HuH-7.5 (cell line): ENCODE data around the gene OSER1.

ENCODE experiments used
- DNase-seq: peaks from one replicate; pipeline ENCODE4 v3.0.0; 2011; ENCODE audit warnings: low spot score

Gene OSER1

DNA sequence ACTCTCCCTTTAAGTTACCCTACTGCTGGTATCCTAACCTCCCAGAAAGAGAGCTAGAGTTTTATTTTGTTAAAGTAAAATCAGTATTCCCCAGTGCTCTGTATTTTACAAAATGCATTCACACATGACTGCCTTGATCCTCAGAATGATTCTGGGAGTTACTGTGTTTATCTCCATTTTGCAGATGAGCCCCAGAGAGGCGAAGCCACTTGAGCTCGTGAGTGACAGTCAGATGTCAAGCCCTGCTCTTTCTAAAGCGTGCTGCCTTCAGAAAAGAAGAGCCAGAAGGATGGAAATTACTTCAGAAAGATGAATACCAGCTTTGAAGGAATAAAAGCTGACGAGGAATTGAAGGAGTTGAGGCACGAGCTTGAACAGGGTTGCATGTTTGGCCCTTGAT, 14.1 kb upstream of the OSER1 start:
- DNase-seq, result no peak

DNA sequence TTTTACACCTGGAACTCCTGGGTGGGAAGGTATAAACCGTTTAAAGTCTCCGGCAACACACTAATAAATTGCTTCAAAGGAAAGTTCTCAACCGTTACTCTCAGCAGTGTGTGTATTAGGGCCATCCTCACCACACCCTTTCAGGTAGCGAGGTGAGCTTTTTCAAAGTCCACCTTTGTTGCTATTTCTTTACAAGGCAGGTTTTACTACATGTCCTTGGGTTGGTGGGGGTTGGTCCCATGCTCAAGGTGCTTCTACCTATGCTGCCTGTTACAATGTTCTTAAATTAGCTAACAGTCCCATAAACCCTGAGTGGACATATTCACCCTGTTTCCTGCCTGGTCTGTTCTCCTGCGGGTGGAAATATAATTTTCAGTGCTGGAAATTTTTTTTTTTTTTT, 13.2 kb upstream of the OSER1 start:
- DNase-seq, result no peak

DNA sequence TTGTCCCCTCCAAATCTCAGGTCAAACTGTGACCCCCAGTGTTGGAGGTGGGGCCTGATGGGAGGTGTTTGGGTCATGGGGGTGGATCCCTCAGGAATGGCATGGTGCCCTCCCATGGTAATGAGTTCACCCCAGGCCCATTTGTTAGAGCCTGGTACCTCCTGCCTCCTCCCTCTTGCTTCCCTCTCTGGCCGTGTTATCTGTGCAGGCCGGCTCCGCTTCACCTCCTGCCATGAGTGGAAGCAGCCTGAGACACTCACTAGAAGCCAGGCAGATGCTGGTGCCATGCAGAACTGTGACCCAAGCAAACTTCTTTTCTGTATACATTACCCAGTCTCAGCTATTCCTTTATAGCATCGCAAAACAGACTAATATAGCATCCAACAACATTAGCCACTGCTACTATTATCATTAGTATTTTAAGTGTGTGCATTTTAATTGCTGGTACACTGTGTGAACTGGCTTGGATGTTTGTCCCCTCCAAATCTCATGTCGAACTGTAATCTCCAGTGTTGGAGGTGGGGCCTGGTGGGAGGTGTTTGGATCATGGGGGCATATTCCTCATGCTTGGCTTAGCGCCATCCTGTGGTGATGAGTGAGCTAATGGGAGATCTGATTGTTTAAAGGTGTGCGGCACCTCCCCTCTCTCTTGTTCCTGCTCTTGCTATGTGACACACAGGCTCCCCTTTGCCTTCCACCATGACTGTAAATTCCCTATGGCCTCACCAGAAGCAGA, 12.2 kb upstream of the OSER1 start:
- no peak for DNase-seq

DNA sequence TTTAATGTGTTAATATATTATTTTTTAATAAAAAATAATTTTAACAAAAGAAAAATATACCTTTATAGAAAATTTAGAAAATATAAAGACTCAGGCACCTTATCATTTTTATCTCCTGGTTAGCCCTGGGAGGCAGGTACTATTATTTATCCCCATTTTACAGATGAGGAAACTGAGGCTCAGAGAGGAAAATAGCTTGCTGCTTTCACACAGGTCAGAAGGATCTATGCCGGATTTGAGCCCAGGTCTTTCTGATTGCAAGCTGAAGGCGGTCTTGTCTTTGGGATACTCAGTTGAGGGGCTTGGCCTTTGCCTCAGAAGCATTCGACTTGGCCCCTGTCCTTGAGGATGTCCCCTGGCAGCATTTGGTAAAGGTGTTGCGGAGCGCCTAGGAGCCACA, 11.5 kb upstream of the OSER1 start:
- no peak for DNase-seq

DNA sequence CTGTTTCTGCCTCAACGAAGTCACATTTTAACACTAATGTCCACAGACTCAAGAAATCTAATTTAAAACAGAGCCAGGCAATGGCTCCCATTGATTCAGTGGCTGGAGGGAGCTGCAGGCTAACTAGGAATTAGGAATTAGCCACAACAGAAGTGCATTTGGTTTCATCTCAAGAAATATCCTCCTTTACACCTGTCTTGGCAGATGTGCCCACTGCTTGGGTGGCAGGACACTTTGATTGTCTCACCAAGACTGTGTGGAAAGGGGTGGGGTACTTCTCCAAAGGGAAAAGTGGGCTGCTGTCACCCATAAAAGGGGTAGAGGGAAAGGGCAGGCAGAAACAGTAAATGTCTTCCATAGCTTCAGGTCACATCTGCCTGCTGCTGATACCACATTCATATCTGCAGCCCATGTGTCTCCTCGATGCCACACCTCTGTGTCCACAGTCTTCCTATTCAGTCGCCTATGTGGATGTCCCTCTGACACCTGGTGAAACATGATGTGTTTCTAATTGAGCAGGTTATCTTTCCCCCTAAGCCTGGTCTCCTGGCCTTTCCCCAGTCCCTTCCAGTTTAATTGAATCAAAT, 10.9 kb upstream of the OSER1 start:
- DNase-seq, result no peak

DNA sequence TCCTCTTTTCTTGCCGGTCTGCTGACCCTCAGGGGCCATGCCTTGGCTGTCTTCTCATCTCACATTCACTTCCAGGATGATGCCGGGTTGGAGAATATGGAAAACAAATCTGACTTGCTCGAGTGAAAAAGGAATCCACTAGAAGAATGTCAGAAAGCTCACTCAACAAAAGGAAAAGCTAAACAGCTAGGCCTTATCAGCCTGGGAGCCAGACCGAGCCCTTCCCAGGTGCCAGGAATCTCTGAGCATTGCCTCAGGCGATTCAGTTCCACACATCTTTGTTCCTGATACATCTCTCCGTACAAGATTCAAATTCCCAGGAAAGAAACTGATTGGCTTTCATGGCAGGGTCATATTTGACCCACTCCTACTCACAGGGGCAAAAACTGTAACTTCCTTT, 9.2 kb upstream of the OSER1 start:
- DNase-seq, result no peak

DNA sequence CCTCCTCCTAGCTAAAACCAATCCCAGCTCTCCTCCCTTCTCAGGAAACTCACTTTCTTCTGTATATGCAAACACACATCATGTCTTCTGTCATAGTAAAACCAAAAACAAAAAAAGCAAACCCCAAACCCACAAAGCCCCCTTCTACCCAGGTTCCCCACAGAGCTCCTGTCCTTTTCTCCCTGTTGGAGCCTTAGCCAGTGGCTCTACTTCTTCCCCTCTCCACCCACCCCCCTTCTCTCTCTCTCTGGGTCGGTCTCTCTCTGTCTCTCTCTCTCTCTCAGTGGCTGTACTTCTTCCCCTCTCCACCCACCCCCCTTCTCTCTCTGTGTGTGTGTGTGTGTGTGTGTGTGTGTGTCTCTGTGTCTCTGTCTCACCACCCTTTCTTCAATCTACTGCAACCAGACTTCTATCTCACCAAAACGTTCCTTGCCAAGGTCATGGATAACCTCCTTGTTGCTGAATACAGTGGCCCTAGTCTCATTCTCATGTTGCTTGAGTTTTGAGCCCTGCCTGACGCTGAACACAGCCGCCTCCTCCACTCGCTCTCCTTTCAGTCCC, 8.7 kb upstream of the OSER1 start:
- DNase-seq, result no peak

DNA sequence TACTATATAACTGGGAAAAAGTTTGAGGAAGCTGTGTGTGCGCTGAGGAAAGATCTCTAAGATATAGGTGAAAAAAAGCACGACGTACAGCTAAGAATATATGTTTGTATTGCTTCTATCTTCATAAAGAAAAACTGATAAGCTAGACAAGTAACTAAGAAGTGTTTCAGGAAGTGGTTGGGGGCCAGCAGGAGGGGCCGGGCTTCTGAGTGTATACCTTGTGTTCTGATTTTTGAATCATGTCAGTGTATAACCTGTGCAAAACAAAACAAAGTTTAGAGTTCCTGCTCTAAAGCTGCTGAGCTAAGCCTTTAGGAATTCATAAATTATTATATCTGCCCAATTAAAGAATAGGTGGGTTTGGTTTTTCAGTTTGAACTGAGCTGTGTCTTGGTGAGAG, 7.9 kb upstream of the OSER1 start:
- no peak for DNase-seq

DNA sequence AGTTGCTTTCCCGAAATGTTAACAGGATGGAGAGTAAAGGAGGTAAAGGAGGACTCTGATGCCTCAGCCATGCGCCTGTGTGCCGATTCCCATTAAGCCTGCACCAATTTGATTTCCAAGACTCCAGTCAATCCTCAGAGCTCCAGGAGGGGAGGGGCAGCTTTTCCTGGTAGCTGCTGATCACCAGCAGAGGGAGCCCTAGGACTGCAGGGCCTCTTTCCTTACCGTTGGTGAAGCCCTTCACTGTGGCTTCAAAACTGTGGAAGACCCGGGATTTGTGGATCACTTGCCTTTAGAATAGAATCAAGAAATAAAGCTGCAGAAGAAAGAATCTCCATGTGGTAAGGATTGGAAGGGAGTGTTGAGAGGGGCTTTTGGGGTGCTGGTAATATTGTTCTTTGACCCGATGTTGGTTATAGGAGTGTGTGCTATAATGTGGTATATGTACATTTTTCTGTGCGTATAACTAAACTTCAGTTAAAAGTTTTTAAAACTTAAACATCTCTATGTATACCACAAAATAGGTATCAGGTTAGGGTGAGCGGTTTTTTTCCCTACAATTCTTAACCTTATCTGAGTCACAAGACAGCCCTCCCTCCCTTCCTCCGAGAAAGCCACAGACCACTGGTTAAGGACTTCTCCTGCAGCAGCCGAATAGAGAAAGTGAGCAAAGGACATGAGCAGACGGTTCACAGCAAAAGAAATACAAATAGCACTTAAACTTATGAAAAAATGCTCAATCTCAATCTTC, 6.9 kb upstream of the OSER1 start:
- peak; percentile 51 for DNase-seq

DNA sequence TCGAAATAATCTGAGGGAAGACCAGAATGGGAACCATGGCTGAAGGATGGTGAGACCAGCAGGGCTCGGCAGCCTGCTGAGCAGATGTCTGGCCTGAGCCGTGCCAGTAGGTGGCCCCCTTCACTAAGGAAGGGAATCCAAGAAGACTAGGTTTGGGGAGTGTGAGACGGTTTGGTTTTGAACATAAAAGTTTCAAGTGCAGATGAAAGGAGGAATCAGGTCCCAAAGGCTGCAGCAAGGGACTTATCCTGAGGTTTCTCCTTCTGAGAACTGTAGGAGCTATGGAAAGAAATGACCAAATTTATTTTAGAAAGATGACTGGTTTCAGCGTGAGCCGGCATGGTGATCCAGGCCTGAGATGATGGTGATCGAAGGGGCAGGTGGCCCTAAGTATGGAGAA, 4.6 kb upstream of the OSER1 start:
- DNase-seq, result peak; percentile 49

DNA sequence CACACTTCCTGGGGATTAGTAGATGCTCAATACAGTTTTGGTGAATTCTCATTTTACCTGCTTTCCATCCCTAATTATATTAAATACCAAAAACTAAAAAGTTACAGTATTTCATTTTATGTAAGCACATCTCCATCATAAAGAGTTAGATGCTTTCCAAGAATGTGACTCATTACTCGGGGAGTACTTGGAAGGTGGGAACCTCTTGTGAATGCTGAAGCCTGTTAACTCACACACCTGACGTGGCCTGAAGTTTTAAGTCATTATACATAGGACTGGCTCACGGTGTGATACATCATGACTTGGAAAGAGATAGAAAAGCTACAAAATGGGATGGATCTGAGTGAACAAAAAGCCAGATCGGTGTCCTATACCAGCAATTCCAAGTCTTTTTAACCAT, 2.2 kb upstream of the OSER1 start:
- DNase-seq, result no peak

DNA sequence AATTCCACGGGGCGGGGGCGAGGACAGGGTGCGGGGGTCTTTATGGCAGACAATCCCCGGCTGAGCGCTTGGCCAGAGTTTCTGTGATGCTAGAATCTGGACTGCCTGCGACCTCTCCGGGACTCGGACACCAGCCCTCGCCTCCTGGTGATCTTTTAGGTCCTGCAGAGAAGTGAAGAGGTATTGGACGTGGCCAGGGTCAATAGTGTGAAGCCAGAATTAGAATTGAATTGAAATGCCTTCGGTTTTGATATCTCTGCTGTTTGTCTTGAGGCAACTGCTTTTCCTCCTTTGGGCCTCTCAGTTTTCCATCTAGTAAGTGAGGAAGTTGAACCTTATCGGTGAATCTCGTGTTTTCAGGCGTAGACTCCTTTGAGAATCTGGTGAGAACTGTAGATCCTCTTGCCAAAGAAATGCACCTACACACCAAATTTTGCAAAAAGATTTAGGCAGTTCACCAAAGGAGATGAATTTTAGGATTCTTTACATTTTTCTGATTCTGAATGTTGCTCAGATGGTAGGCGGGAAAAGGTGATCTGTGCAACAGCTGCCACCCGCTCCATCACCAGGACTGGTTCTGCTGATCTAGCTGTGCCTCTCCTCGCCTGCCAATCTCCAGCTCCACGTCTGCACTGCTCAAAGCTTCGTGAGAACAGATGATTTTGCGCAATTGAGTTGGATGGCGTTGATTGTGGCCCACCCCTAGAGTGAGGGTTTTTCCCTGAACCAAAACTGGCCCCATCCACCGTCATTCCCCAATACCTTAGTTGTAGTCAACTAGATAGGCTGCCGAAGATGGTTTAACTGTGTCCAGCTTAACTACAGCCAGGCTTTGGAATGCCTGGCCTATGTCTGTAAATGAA, 837 bp upstream of the OSER1 start:
- DNase-seq, result no peak

DNA sequence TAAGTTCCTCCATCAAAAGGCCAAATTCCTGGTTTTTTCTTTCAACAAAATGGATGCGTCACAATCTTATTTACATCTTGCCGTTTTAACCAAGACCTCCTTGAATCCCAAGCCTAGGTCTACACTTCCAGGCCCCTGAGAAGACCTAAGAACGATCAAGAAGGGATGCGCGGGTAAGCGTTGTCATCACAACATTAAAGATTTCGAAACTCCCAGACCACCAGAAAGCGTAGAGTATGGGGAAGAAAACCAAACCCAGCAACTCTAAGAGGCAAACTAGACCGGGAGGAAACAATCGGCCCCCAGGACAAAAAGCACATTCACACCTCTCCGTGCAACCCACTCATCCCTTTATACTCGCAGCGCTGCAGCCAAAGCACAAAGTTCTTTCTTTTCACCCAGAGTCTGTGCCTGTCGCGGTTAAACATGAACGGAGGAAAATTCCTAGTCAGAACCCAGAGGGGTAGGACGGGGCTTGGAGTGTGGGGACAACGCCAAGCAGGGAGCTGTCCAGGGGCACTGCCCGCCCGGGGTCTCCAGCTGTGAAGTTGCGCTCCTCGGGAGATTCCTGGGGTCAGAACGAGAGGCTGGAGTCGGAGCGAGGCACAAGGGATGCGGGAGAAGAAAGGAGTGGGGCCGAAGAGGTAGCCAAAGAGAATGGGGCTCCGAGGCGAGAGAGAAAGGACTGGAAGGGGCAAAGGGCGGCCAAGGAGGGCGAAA, 725 bp downstream of the OSER1 start:
- no peak for DNase-seq

DNA sequence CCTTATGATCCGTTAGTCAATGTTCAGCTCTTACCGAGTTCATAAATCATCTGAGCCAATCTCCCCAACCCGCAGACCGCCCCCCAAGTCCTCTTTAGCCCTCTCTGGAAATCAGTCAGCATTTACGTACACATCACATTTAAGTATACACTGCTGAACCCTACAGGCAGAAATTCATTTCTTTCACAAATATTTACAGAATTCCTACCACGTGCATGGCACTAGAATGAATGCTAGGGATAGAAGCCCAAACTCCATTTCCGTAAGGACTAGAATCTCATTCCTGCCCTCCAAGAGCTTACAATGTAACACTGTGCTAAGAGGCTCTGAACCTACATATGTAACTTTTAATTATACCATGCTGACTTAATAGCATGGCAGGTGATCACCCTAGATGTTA, 1.8 kb downstream of the OSER1 start:
- DNase-seq, result no peak

DNA sequence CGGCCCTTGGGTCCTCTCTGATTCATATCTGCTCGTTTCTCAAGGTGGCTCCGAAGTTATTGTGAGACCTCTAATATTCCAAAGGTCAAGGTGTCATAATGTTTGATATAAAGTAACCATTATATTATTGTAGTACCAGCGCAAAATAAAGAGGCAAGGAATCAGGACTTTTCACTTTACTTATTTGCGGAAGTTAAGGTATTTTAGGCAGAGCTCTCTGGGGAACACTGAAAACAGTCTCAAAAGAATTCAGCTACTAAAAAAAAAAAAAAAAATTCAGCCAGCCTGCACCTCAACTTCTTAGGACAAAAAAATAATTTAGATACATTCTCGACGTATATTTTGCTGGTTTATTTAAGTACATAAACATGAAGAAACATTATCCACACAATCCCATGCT, 2.4 kb downstream of the OSER1 start:
- no peak for DNase-seq

DNA sequence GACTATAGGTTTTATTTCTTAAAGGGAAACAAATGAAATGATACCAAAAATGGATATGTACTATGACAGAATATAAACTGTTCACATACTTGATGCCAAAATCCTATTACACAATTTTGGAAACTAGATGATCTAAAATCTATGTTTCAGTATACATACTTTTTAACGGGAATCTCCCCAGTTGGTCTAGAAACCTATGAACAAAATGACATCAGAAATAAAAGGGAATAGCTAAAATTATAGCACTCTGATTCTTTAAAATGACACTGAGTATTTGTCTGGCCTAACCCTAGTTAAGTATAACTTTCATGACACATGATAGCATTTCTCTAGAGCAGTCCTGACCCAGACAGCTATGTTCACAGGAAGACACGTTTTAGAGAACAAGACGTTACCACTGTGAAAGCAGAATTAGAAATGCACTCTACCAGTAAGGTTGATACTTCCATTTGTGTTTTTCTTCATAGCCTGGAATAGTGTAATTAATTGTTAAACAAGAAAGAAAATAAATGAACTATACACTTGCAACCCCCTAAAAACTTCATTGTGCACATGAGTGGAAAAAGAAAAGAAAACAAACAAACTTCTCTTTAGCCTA, 3.3 kb downstream of the OSER1 start:
- DNase-seq, result no peak

DNA sequence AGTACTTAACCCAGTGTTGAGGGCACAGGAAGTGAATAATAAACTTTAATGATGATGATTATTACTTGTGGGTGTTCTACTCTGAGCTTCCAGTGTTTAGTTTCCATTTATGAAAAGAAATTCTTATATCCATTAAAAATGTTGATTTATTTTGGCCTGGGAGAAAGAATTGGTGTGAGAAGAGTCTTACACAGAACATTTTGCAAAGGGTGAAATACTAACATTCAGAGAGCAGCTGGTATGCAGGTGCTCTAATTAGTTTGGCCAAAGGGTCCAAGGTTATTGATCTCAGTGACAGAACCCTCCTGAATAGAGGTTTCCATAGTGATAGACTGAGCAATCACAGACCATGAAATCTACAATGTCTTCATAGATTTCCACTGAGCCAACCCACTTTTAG, 4.4 kb downstream of the OSER1 start:
- DNase-seq, result no peak

DNA sequence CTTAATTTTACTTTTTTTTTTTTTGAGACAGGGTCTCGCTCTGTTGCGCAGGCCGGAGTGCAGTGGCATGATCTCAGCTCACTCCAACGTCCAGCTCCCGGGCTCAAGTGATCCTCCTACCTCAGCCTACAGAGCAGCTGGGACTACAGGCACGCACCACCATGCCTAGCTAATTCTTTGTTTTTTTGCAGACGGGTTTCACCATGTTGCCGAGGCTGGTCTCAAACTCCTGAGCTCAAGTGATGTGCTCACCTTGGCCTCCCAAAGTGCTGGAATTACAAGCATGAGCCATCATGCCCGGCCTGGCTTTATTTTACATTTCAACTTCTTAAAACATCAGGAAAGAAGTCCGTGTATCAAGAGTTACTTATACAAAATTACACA, 5.7 kb downstream of the OSER1 start:
- DNase-seq, result no peak

DNA sequence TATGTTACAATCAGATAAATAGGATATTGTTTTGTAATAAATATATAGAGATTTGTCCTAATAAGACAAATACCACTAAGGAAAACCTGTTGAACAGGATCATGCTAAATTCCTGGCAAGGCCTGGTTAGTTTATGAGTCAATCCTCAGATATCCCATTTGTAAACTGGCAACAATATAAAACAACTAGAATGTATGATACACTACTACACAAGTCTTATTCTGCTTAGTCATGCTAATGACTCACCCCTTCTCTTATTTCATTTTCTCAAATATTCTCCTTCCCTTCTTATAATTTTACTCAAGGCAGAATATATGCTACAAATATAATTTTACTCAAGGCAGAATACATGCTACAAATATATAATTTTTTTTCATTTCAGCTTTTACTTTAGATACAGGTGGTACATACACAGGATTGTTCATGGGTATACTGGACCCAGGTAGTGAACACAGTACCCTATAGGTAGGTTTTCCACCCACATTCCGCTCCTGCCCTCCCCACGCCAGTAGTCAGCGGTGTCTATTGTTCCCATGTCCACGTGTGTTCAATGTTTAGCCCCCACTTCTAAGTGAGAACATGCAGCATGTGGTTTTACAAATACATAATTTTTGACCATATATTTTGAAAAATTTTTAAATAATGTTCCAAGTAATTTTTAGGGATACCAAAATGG, 6.3 kb downstream of the OSER1 start:
- no peak for DNase-seq

DNA sequence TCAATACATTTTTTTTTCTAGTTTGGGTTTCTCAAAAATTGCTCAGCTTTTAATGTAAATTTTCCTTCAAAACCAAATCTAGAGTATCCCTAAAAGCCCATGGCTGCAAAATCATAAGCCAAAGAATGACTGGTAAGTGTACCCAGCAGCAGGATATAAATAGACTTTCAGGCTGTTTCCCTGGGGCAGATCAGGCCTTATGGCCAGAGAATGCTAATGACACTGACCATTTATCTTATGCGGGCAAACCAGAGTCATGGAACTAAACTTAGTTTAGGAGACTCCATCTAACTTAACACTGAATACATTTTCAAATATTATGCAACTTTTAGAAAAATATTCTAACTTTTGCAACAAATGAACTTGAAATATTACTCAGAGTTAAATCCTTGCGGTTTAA, 7.4 kb downstream of the OSER1 start:
- no peak for DNase-seq

DNA sequence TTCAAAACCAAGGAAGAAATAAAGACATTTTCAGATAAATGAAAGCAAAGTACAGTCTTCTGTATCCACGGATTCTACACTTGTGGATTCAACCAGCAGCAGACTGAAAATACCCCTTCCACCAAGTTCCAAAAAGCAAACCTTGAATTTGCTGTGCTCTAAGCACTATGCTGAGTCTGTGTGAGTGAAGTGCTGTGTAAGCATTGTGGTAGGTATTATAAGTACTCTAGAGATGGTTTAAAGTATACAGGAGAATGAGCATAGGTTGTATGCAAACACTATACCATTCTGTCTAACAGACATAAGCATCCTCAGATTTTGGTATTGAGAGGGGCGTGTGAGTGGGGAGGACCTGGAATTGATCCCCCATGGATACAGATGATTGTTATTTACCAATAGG, 9.6 kb downstream of the OSER1 start:
- no peak for DNase-seq
